HG02571 (cell line): Measurements from ENCODE around the gene PLCB4.

Experiments
- ATAC-seq: cut with Tn5 transposase; IDR thresholded peaks from one replicate; pipeline ENCODE4 v1.9.1; 2021; ENCODE audit warnings: mild to moderate bottlenecking, moderate library complexity; ENCODE audit not compliant: unreplicated experiment

The PLCB4 gene

GRCh38 chr20:9166153-9166780, 97.4 kb downstream of the PLCB4 start:
- ATAC-seq: no peak

- ATAC-seq: no peak
Measured at GRCh38 chr20:9169409-9169808, 100.5 kb downstream of the PLCB4 start.

- no peak for ATAC-seq
Measured at GRCh38 chr20:9172851-9173250, 104.0 kb downstream of the PLCB4 start.

- no peak for ATAC-seq
Measured at GRCh38 chr20:9177278-9177677, 108.4 kb downstream of the PLCB4 start.

GRCh38 chr20:9179193-9179802, 110.4 kb downstream of the PLCB4 start:
- no peak for ATAC-seq

- no peak for ATAC-seq
Measured at GRCh38 chr20:9179867-9180266, 111.0 kb downstream of the PLCB4 start.

- no peak for ATAC-seq
Measured at GRCh38 chr20:9180481-9181257, 111.8 kb downstream of the PLCB4 start.

- no peak for ATAC-seq
Measured at GRCh38 chr20:9185511-9185910, 116.6 kb downstream of the PLCB4 start.

GRCh38 chr20:9186396-9186795, 117.5 kb downstream of the PLCB4 start:
- ATAC-seq: no peak

- no peak for ATAC-seq
Measured at GRCh38 chr20:9195031-9195430, 126.1 kb downstream of the PLCB4 start.

- no peak for ATAC-seq
Measured at GRCh38 chr20:9196110-9196509, 127.2 kb downstream of the PLCB4 start.

- no peak for ATAC-seq
Measured at GRCh38 chr20:9198460-9198859, 129.6 kb downstream of the PLCB4 start.

GRCh38 chr20:9200196-9200595, 131.3 kb downstream of the PLCB4 start:
- ATAC-seq: no peak

- ATAC-seq: no peak
Measured at GRCh38 chr20:9200620-9201019, 131.7 kb downstream of the PLCB4 start.

- no peak for ATAC-seq
Measured at GRCh38 chr20:9202420-9203080, 133.7 kb downstream of the PLCB4 start.

GRCh38 chr20:9203081-9203447, 134.2 kb downstream of the PLCB4 start:
- ATAC-seq: no peak

- ATAC-seq: no peak
Measured at GRCh38 chr20:9204979-9205378, 136.1 kb downstream of the PLCB4 start.

- no peak for ATAC-seq
Measured at GRCh38 chr20:9206486-9206885, 137.6 kb downstream of the PLCB4 start.

- ATAC-seq: no peak
Measured at GRCh38 chr20:9207253-9207652, 138.4 kb downstream of the PLCB4 start.

GRCh38 chr20:9210356-9210755, 141.5 kb downstream of the PLCB4 start:
- ATAC-seq: no peak

GRCh38 chr20:9211016-9211760, 142.3 kb downstream of the PLCB4 start:
- no peak for ATAC-seq
